Right lobe of liver (tissue), 4 donors: Measurements from ENCODE around the gene FOXP1.

Experiments used
- POLR2A ChIP-seq: fragments of 450-650 bp; IDR thresholded peaks from one replicate; pipeline ENCODE4 v1.6.1; 2017; ENCODE audit warnings: antibody characterized with exemption, mild to moderate bottlenecking
- TF ChIP-seq, protein P1 (sequence below), 4 donors: fragments of 200-600 bp in 3 of 4; fragments of 450-650 bp in 1 of 4; IDR thresholded peaks; one replicate each; pipeline versions ENCODE4 v1.5.1 to v1.8.0; 2016 to 2022; ENCODE audit warnings: antibody characterized with exemption in 4 of 4, mild to moderate bottlenecking in 2 of 4
- donor health status: DM: no; HTN: no; CAD: no.
- donor health status: DM: no; HTN: no; CAD: no.
- donor health status: DM: no; HTN: yes; CAD: no.

DNA sequence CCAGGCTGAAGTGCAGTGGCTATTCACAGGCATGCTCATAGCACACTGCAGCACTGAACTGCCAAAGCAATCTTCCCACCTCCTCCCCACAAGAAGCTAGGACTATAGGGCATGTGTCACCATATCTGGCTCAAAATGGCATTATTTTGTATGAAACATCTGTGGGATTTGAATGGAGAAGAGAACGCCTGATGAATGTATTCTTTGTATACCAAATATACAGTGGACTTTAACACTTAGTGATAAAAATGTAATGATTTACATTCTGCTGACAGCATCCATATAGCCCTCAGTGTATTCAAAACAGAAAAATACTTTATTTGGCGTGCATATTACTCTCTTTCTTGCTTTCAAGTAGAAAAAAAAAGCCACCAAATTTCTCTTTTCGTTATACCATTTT is 257.8 kb downstream of the FOXP1 start:
- TF ChIP-seq, protein P1, sequence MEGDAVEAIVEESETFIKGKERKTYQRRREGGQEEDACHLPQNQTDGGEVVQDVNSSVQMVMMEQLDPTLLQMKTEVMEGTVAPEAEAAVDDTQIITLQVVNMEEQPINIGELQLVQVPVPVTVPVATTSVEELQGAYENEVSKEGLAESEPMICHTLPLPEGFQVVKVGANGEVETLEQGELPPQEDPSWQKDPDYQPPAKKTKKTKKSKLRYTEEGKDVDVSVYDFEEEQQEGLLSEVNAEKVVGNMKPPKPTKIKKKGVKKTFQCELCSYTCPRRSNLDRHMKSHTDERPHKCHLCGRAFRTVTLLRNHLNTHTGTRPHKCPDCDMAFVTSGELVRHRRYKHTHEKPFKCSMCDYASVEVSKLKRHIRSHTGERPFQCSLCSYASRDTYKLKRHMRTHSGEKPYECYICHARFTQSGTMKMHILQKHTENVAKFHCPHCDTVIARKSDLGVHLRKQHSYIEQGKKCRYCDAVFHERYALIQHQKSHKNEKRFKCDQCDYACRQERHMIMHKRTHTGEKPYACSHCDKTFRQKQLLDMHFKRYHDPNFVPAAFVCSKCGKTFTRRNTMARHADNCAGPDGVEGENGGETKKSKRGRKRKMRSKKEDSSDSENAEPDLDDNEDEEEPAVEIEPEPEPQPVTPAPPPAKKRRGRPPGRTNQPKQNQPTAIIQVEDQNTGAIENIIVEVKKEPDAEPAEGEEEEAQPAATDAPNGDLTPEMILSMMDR (IDR thresholded peaks at IDR 0.05) = no peak
- TF ChIP-seq POLR2A = no peak
